ENCODE data around the gene ISYNA1. TPM values are rescaled to one million over a fixed set of nuclear protein-coding genes. Genes with fewer than 3 reads are reported as not detected.

ISYNA1 gene
- total RNA-seq, 8 experiments from 2014 or later: 7.2 to 157 (median 86.2) TPM

DNA sequence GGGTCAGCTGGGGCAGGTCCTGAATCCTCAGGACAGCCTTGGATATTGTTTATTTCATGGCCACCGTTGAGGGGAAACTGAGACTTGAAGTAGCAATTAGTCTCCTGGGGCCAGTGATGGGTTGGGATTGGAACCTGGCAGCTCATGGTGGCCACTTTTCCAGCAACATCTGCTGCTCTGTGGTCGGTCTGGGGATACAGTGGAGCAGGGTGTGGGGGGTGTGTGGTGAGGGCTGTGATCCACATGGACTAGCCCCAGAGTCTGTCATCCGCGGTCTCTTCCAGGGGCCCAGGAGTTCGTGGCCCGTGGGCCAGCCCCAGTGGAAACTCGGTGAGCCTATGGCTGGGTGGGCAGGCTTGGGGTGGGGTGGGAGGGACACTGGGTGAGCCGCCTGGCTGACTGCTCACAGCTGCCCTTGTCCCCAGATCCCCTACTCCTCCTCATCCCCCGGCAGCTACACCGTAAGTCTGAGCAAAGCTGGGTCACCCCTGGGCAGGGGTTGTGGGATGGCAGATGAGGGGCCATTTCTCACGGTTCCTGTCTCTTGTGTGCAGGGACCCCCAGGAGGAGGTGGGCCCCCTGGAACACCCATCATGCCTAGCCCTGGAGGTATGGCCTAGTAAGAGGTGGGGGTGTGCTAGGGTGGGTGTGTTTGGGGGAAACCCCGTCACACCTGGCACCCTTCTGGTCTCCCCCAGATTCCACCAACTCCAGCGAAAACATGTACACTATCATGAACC lies 5.5 kb downstream of the ISYNA1 start:
- ATAC-seq (replicated peaks in 6 of 8): no peak

DNA sequence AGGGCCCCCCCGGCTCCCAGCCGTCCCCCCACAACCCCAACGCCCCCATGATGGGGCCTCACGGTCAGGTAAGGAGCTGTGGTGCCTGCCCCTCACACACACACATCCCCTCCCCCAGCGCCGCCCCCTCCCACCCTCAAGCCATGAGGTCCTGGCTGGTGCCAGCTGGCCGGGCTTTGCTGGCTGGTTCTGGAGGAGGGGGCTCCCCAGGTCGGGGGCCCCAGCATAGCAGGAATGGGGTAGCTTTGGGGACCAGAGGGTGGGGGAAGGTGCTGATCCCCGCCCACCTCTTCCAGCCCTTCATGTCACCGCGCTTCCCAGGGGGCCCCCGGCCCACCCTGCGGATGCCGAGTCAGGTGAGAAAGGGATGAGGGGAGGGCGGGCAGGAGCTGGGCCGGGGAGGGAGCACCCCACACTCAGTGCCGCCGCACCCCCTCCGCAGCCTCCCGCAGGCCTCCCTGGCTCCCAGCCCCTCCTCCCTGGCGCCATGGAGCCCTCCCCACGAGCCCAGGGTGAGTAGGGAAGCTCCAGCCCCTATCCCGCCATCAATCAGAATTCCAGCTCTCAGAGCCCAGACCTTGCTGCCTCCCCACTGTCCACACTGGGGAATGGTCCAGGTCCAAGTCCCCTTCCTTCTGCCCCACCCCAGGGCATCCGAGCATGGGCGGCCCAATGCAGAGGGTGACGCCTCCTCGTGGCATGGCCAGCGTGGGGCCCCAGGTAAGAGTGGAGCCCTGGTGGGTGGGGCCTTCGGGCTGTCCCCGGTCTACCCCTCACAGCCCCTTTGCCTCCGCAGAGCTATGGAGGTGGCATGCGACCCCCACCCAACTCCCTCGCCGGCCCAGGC lies 6.4 kb downstream of the ISYNA1 start:
- WGBS, 10 experiments: 100% methylated on average over 2 of the region's 34 CpGs; no CpG with 5 or more reads in 9 of the 10 experiments
- no peak overlapping the region for H3K4me3 ChIP-seq
- peak in 5 of 8 experiments; percentile 6 to 38 (median 32) for ATAC-seq (replicated peaks in 6 of 8)
- in situ Hi-C loops (cut with MboI; ENCODE audit: low pct_unique_long_range_greater_than_20kb in 2 of 9, low sequenced_read_pairs in 9 of 9, unreplicated experiment in 9 of 9): no loop called here
- H3K4me1 ChIP-seq (replicated peaks in 1 of 2): peaks cover 74 to 82% of the 10 kb centered on the region in 2 donors
- H3K27ac ChIP-seq: peak overlapping the region; percentile 51 to 83

More for the DNA sequence above, 5.5 kb downstream of the ISYNA1 start:
- 60 to 100% methylated on average over 1 of the region's 13 CpGs; no CpG with 5 or more reads in 8 of the 10 experiments for WGBS, 10 experiments
- in situ Hi-C loops (cut with MboI; ENCODE audit: low pct_unique_long_range_greater_than_20kb in 2 of 9, low sequenced_read_pairs in 9 of 9, unreplicated experiment in 9 of 9): no loop called here
- H3K4me1 ChIP-seq (replicated peaks in 1 of 2): peaks cover 71 to 73% of the 10 kb centered on the region in 2 donors
- H3K4me3 ChIP-seq: peak overlapping the region in 2 of 5 donors; percentile 38 to 40
- H3K27ac ChIP-seq: peak overlapping the region; percentile 60 to 83

DNA sequence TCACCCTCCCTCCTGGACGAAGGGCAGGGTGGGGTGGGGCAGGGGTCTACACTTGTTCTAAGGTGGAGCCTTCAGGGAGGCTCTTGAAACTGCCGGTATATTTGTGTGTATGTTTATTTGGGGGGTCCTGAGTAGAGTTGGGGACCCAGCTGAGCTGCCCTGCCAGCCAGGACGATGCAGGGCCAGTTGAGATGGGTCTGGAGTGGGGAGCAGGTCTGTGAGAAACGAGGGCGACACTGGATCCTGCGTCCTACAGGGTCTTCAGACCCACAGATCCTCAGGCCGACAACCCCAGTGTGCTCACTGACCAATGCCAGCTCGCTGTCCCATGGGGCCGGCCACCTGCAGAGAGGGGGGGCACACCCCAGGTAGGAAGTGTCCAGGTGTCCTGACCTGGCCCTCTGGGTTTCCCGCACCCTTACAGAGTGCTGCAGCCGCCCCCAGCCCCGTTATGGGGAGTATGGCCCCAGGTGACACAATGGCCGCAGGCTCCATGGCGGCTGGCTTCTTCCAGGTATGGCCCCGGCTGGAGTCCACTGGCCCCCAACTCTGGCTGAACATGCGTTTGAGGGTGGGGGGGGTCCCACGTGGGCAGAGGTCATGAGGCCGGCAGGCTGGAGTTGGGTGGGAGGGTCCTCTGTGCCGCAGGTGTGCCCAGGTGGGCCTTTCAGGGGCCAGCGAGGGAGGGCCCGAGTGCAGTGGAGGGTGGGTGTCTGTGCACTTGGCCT lies 7.4 kb downstream of the ISYNA1 start:
- peaks cover 69 to 83% of the 10 kb centered on the region in 2 donors for H3K4me1 ChIP-seq (replicated peaks in 1 of 2)
- ATAC-seq (replicated peaks in 6 of 8): no peak
- H3K4me3 ChIP-seq: no peak overlapping the region
- peak overlapping the region; percentile 89 to 93 for H3K27ac ChIP-seq
- 100% methylated on average over 1 of the region's 21 CpGs; no CpG with 5 or more reads in 9 of the 10 experiments for WGBS, 10 experiments
- in situ Hi-C loops (cut with MboI; ENCODE audit: low pct_unique_long_range_greater_than_20kb in 2 of 9, low sequenced_read_pairs in 9 of 9, unreplicated experiment in 9 of 9): no loop called here

GRCh38 chr19:18429717-18430416 lies 8.1 kb downstream of the ISYNA1 start:
- H3K27ac ChIP-seq: peak overlapping the region; percentile 89 to 93
- in situ Hi-C loops (cut with MboI; ENCODE audit: low pct_unique_long_range_greater_than_20kb in 2 of 9, low sequenced_read_pairs in 9 of 9, unreplicated experiment in 9 of 9): no loop called here

DNA sequence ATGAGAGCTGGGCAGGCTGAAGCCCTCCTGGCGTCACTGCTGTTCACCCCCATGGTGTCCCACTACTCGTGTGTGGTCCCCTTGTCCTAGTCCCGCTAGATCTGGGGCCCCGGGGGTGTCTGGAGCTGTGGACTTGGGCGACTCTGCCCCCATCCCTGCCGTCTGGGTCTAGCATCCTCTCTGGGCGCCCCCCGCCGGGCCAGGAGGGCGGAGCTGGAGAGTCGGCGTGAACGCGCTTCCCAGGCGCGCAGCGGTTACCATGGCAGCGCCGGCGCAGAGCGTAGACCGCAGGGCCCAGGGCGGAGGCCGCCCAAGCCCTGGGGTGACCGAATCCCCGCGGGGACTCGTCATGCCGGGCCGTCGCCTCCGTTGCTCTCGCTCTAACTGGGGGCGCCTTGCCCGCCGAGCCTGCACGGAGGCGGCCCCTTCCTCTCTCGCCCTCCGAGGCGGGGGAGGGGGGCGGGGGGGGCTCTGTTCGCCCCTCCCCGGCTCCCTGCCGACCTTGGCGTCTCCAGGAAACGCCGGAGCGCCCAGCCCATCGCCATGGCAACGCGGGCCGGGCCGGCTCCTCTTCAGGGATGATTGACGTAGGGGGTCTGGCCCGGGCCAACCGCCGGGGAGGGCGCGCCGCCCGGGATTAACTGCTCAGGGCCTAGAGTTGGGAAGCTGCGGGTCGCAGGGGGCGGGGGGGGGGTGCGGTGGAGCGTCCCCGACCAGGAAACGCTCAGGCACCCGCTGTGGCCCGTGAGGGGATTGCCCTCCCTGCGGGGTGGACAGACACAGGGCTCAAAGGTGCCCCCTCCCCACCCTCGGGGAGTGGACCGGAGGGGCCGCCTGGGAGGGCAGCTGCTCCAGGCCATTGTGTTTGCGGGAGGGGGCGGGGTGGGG lies 8.9 kb downstream of the ISYNA1 start:
- ATAC-seq (replicated peaks in 6 of 8): peak; percentile 66 to 84 (median 75)
- Histone ChIP-seq H3K27ac (peak overlapping the region; percentile 89 to 93), H3K4me3 (peak overlapping the region; percentile 15 to 40 (median 29)), H3K4me1 (replicated peaks in 1 of 2) (peaks cover 69 to 83% of the 10 kb centered on the region in 2 donors)
- in situ Hi-C loops (cut with MboI; ENCODE audit: low pct_unique_long_range_greater_than_20kb in 2 of 9, low sequenced_read_pairs in 9 of 9, unreplicated experiment in 9 of 9): no loop called here
- WGBS, 10 experiments: 0 to 3% methylated on average over 2 to 6 of the region's 77 CpGs; no CpG with 5 or more reads in 8 of the 10 experiments

More at GRCh38 chr19:18429717-18430416, 8.1 kb downstream of the ISYNA1 start:
- ATAC-seq (replicated peaks in 6 of 8): no peak
- WGBS, 10 experiments: no CpG with 5 or more reads among the region's 13 CpGs
- H3K4me3 ChIP-seq: peak overlapping the region in 4 of 5 donors; percentile 11 to 40 (median 30)
- peaks cover 73 to 84% of the 10 kb centered on the region in 2 donors for H3K4me1 ChIP-seq (replicated peaks in 1 of 2)

- peak overlapping the region; percentile 15 to 40 (median 29) for H3K4me3 ChIP-seq
- 20% methylated on average over 1 of the region's 17 CpGs; no CpG with 5 or more reads in 9 of the 10 experiments for WGBS, 10 experiments
- peaks cover 71 to 89% of the 10 kb centered on the region in 2 donors for H3K4me1 ChIP-seq (replicated peaks in 1 of 2)
- H3K27ac ChIP-seq: peak overlapping the region; percentile 89 to 93
- in situ Hi-C loops (cut with MboI; ENCODE audit: low pct_unique_long_range_greater_than_20kb in 2 of 9, low sequenced_read_pairs in 9 of 9, unreplicated experiment in 9 of 9): no loop called here
- ATAC-seq (replicated peaks in 6 of 8): no peak
Observed at GRCh38 chr19:18428173-18428786, 9.7 kb downstream of the ISYNA1 start.

- 60% methylated on average over 1 of the region's 12 CpGs; no CpG with 5 or more reads in 9 of the 10 experiments for WGBS, 10 experiments
- H3K27ac ChIP-seq: peak overlapping the region; percentile 89 to 93
- H3K4me3 ChIP-seq: no peak overlapping the region
- H3K4me1 ChIP-seq (replicated peaks in 1 of 2): peaks cover 67 to 89% of the 10 kb centered on the region in 2 donors
- in situ Hi-C loops (cut with MboI; ENCODE audit: low pct_unique_long_range_greater_than_20kb in 2 of 9, low sequenced_read_pairs in 9 of 9, unreplicated experiment in 9 of 9): no loop called here
- no peak for ATAC-seq (replicated peaks in 6 of 8)
Observed at GRCh38 chr19:18427743-18428113, 10.2 kb downstream of the ISYNA1 start.

- ATAC-seq (replicated peaks in 6 of 8): no peak
- in situ Hi-C loops (cut with MboI; ENCODE audit: low pct_unique_long_range_greater_than_20kb in 2 of 9, low sequenced_read_pairs in 9 of 9, unreplicated experiment in 9 of 9): no loop called here
- Histone ChIP-seq H3K27ac (peak overlapping the region in 1 of 2 donors; percentile 89), H3K4me3 (no peak overlapping the region), H3K4me1 (replicated peaks in 1 of 2) (peaks cover 62 to 84% of the 10 kb centered on the region in 2 donors)
- 79 to 100% (median 92%) methylated on average over 1 to 6 of the region's 16 CpGs; no CpG with 5 or more reads in 7 of the 10 experiments for WGBS, 10 experiments
Observed at GRCh38 chr19:18427080-18427742, 10.7 kb downstream of the ISYNA1 start.

- no peak for ATAC-seq (replicated peaks in 6 of 8)
- 100% methylated on average over 1 of the region's 8 CpGs; no CpG with 5 or more reads in 9 of the 10 experiments for WGBS, 10 experiments
- in situ Hi-C loops (cut with MboI; ENCODE audit: low pct_unique_long_range_greater_than_20kb in 2 of 9, low sequenced_read_pairs in 9 of 9, unreplicated experiment in 9 of 9): no loop called here
- peak overlapping the region in 1 of 2 donors; percentile 89 for H3K27ac ChIP-seq
- no peak overlapping the region for H3K4me3 ChIP-seq
- peaks cover 54 to 80% of the 10 kb centered on the region in 2 donors for H3K4me1 ChIP-seq (replicated peaks in 1 of 2)
Observed at GRCh38 chr19:18426416-18426767, 11.5 kb downstream of the ISYNA1 start.

- Histone ChIP-seq H3K27ac (peak overlapping the region in 1 of 2 donors; percentile 89), H3K4me3 (no peak overlapping the region), H3K4me1 (replicated peaks in 1 of 2) (peaks cover 55 to 82% of the 10 kb centered on the region in 2 donors)
- ATAC-seq (replicated peaks in 6 of 8): peak in 2 of 8 experiments; percentile 25 to 28
- 20 to 93% (median 50%) methylated on average over 2 to 3 of the region's 18 CpGs; no CpG with 5 or more reads in 7 of the 10 experiments for WGBS, 10 experiments
- in situ Hi-C loops (cut with MboI; ENCODE audit: low pct_unique_long_range_greater_than_20kb in 2 of 9, low sequenced_read_pairs in 9 of 9, unreplicated experiment in 9 of 9): no loop called here
Observed at GRCh38 chr19:18425515-18426415, 12.2 kb downstream of the ISYNA1 start.

Measured in motor neuron (in vitro differentiated cells).